B cell (primary cell): ENCODE data around the gene KRTAP19-2. TPM values are rescaled to one million over a fixed set of nuclear protein-coding genes. Genes with fewer than 3 reads are reported as not detected.

Source experiments
- ATAC-seq: fragments of 200-7000 bp; cut with Tn5 transposase; one replicate; pipeline ENCODE4 v1.10.0; 2021; ENCODE audit warnings: low read depth, mild to moderate bottlenecking, moderate number of reproducible peaks, moderate library complexity
- CTCF ChIA-PET: fragments of 350-600 bp; sonication (Branson Sonifier 250); formaldehyde crosslinking; loops from one replicate; lab custom pipeline; 2021; ENCODE audit warnings: antibody characterized with exemption, inconsistent platforms; lab: Charles Lee
- POLR2A ChIA-PET: fragments of 350-600 bp; sonication (Branson Sonifier 250); formaldehyde crosslinking; loops from one replicate; lab custom pipeline; 2021; ENCODE audit warnings: antibody characterized with exemption; lab: Charles Lee
- DNase-seq: peaks from one replicate; pipeline ENCODE4 v3.0.0; 2013
- H2AFZ ChIP-seq: 2 replicates; pipeline ENCODE4 v1.6.1; 2012; ENCODE audit warnings: mild to moderate bottlenecking, low read depth, low read length; ENCODE audit not compliant: insufficient read depth, poor library complexity, severe bottlenecking
- H3K27ac ChIP-seq, 2 donors: 1 replicate in 1 of 2; 2 replicates in 1 of 2; pipeline ENCODE4 v1.5.1; 2012 to 2013; ENCODE audit warnings: low read length in 2 of 2, mild to moderate bottlenecking in 2 of 2, moderate library complexity in 1 of 2
- H3K27me3 ChIP-seq, 4 experiments: fragments of 200-600 bp in 1 of 4; sonication (generic) in 1 of 4; replicated peaks in 1 of 4; 1 replicate in 2 of 4; 2 replicates in 2 of 4; pipeline versions ENCODE4 v1.6.1 to v1.7.0; 2013 to 2016; ENCODE audit warnings: low read length in 3 of 4, mild to moderate bottlenecking in 2 of 4, mixed read lengths in 1 of 4, moderate library complexity in 1 of 4; ENCODE audit not compliant: insufficient read depth in 4 of 4, control insufficient read depth in 3 of 4; ENCODE audit errors: control extremely low read depth in 1 of 4
- H3K36me3 ChIP-seq, 2 experiments: replicated peaks in 1 of 2; 1 replicate in 1 of 2; 2 replicates in 1 of 2; pipeline versions ENCODE4 v1.6.1 to v1.7.1; 2013; ENCODE audit warnings: low read length in 1 of 2; ENCODE audit not compliant: insufficient read depth in 2 of 2, control insufficient read depth in 1 of 2; ENCODE audit errors: control extremely low read depth in 1 of 2, extremely low read depth in 1 of 2
- H3K4me1 ChIP-seq, 2 donors: fragments of 200-600 bp in 1 of 2; sonication (generic) in 1 of 2; 1 replicate in 1 of 2; 2 replicates in 1 of 2; pipeline versions ENCODE4 v1.5.1 to v1.6.1; 2013 to 2017; ENCODE audit warnings: low read length in 2 of 2; ENCODE audit not compliant: control insufficient read depth in 2 of 2, insufficient read depth in 2 of 2
- H3K4me2 ChIP-seq: replicated peaks from 2 replicates; pipeline ENCODE3; 2012; ENCODE audit warnings: mild to moderate bottlenecking, low read depth, low read length; ENCODE audit not compliant: poor library complexity, severe bottlenecking
- H3K4me3 ChIP-seq, 5 experiments: fragments of 200-600 bp in 1 of 5; sonication (generic) in 1 of 5; 1 replicate in 3 of 5; 2 replicates in 2 of 5; pipeline versions ENCODE4 v1.5.1 to v1.7.0; 2011 to 2016; ENCODE audit warnings: low read length in 4 of 5, mild to moderate bottlenecking in 4 of 5, low read depth in 2 of 5, control low read depth in 1 of 5, moderate library complexity in 1 of 5; ENCODE audit not compliant: insufficient read depth in 1 of 5; ENCODE audit errors: control extremely low read depth in 1 of 5, extremely low read depth in 1 of 5
- H3K79me2 ChIP-seq: fragments of 200-600 bp; sonication (generic); one replicate; pipeline ENCODE4 v1.6.0; 2016; ENCODE audit warnings: low read length; ENCODE audit not compliant: control insufficient read depth, insufficient read depth
- H3K9ac ChIP-seq: fragments of 200-600 bp; sonication (generic); 2 replicates; pipeline ENCODE4 v1.6.1; 2017; ENCODE audit warnings: mild to moderate bottlenecking, low read length, moderate library complexity
- H3K9me3 ChIP-seq, 3 donors: one replicate each; pipeline versions ENCODE4 v1.6.1 to v1.7.1; 2013; ENCODE audit warnings: low read length in 2 of 3; ENCODE audit not compliant: control insufficient read depth in 2 of 3, insufficient read depth in 1 of 3; ENCODE audit errors: control extremely low read depth in 1 of 3
- H4K20me1 ChIP-seq: 2 replicates; pipeline ENCODE4 v1.6.0; 2012; ENCODE audit warnings: mild to moderate bottlenecking, low read length; ENCODE audit not compliant: insufficient read depth, control insufficient read depth, poor library complexity, severe bottlenecking
- H3K27ac Mint-ChIP-seq: one replicate; pipeline ENCODE4 v1.8.0; 2021; ENCODE audit warnings: mixed read lengths
- H3K27me3 Mint-ChIP-seq: one replicate; pipeline ENCODE4 v1.8.0; 2021; ENCODE audit warnings: mixed read lengths
- H3K4me1 Mint-ChIP-seq: one replicate; pipeline ENCODE4 v1.8.0; 2021; ENCODE audit warnings: mixed read lengths
- H3K4me3 Mint-ChIP-seq: one replicate; pipeline ENCODE4 v1.8.0; 2021; ENCODE audit warnings: mixed read lengths
- H3K9me3 Mint-ChIP-seq: one replicate; pipeline ENCODE4 v1.8.0; 2022; ENCODE audit warnings: mixed read lengths; ENCODE audit not compliant: insufficient read depth
- EZH2 ChIP-seq: IDR thresholded peaks from 2 replicates; pipeline ENCODE4 v1.6.1; 2012; ENCODE audit warnings: borderline replicate concordance, low read depth, mild to moderate bottlenecking, moderate library complexity, low read length; ENCODE audit not compliant: insufficient read depth, poor library complexity, severe bottlenecking
- WGBS: methylation state at CpG from one replicate; pipeline ENCODE4 v1.1.5; 2013; ENCODE audit warnings: missing lambda C conversion rate; ENCODE audit not compliant: insufficient coverage; 5-methylcytosine and 5-hydroxymethylcytosine counted together
- intact Hi-C: fragments of 100-400 bp; cut with micrococcal nuclease; formaldehyde crosslinking; loops from one replicate; pipeline ENCODE4 v1.10.0; 2022
- polyA plus RNA-seq: library from polyadenylated mRNA; depleted of rRNA; stranded (reverse); fragments of >200 nt; gene quantifications from 2 replicates; pipeline ENCODE4 v1.2.3, GENCODE V29; 2012
- total RNA-seq, 2 donors: library from RNA; stranded (reverse); fragments of 120-200 nt in 1 of 2; gene quantifications; 1 replicate in 1 of 2; 2 replicates in 1 of 2; pipeline versions ENCODE4 v1.2.3 to v1.2.4, GENCODE V29; 2013 to 2022
- TF ChIP-seq, protein P1 (sequence below): fragments of 200-600 bp; IDR thresholded peaks from one replicate; pipeline ENCODE4 v1.8.0; 2022; ENCODE audit warnings: antibody characterized with exemption, mild to moderate bottlenecking

KRTAP19-2 gene
- total and polyA plus RNA-seq, 2 donors (not counting 1 experiment from before 2014, with no cell fraction given) = not detected

DNA sequence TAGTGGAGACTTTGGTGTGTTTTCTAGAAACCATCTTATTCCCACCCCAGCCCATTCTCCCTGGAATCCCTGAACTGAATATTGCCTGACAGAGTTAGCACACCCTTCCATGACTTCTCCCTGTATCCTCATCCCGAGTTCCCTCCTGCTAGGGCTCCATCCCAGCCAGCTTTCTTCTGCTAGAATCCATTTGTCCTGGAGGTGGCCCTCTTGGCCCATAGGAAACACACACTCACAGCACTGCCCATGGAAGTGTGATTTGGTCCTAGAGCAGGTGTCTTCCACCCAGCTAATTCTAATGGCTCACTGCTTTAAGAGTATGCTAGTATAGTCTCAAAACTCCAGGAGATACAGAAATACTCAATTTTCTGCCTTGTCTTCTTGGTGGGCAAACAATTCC lies 43.0 kb downstream of the KRTAP19-2 start:
- Histone ChIP-seq H3K9me3 (no peaks in the 10 kb centered on the region), H3K4me3 (no peak overlapping the region), H2AFZ (no peak overlapping the region), H3K4me2 (no peak overlapping the region), H3K27me3 (no peaks in the 10 kb centered on the region), H3K79me2 (no peaks in the 10 kb centered on the region), H3K4me1 (no peaks in the 10 kb centered on the region), H3K27ac (no peak overlapping the region), H3K36me3 (no peaks in the 10 kb centered on the region), H4K20me1 (no peaks in the 10 kb centered on the region), H3K9ac (no peak overlapping the region)
- ChIA-PET POLR2A (no interaction called here), CTCF (no interaction called here)
- peaks cover 2% of the 10 kb centered on the region for H3K9me3 Mint-ChIP-seq
- TF ChIP-seq EZH2 = no peak
- TF ChIP-seq, protein P1, sequence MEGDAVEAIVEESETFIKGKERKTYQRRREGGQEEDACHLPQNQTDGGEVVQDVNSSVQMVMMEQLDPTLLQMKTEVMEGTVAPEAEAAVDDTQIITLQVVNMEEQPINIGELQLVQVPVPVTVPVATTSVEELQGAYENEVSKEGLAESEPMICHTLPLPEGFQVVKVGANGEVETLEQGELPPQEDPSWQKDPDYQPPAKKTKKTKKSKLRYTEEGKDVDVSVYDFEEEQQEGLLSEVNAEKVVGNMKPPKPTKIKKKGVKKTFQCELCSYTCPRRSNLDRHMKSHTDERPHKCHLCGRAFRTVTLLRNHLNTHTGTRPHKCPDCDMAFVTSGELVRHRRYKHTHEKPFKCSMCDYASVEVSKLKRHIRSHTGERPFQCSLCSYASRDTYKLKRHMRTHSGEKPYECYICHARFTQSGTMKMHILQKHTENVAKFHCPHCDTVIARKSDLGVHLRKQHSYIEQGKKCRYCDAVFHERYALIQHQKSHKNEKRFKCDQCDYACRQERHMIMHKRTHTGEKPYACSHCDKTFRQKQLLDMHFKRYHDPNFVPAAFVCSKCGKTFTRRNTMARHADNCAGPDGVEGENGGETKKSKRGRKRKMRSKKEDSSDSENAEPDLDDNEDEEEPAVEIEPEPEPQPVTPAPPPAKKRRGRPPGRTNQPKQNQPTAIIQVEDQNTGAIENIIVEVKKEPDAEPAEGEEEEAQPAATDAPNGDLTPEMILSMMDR = no peak
- DNase-seq (no peak), ATAC-seq (no peak)
- 100% methylated on average over 1 of the region's 1 CpG for WGBS
- no peaks in the 10 kb centered on the region for H3K4me1 Mint-ChIP-seq
- intact Hi-C loops = no loop called here
- H3K27me3 Mint-ChIP-seq = no peaks in the 10 kb centered on the region
- H3K4me3 Mint-ChIP-seq = no peak overlapping the region
- H3K27ac Mint-ChIP-seq = no peak overlapping the region

DNA sequence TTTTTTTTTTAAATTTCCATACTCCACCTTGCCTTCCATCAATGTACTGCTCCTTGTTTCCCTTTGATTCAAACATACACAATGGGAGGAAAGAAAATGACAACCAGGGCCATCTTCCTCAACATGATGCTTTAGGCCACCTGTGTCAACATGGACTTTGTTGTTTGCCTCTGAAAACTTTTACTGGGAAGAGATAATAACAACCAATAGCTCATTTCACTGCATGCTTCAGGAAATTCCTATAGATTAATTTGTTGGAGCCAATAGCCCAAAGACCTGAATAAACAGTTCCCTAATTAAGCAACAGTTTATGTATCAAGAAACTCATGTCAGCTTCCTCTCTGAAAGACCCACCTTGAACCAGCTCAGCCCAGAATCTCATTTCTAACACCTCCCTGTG lies 44.0 kb downstream of the KRTAP19-2 start:
- Histone ChIP-seq H3K4me1 (no peaks in the 10 kb centered on the region), H2AFZ (no peak overlapping the region), H3K79me2 (no peaks in the 10 kb centered on the region), H3K4me2 (no peak overlapping the region), H3K27me3 (no peaks in the 10 kb centered on the region), H3K4me3 (no peak overlapping the region), H3K27ac (no peak overlapping the region), H3K9me3 (no peaks in the 10 kb centered on the region), H4K20me1 (no peaks in the 10 kb centered on the region), H3K36me3 (no peaks in the 10 kb centered on the region), H3K9ac (no peak overlapping the region)
- Mint-ChIP-seq H3K4me1 (no peaks in the 10 kb centered on the region), H3K9me3 (peaks cover 2% of the 10 kb centered on the region), H3K27me3 (no peaks in the 10 kb centered on the region), H3K27ac (no peak overlapping the region), H3K4me3 (no peak overlapping the region)
- ChIA-PET CTCF (no interaction called here), POLR2A (no interaction called here)
- DNase-seq = no peak
- intact Hi-C loops = no loop called here
- ATAC-seq = no peak
- TF ChIP-seq, protein P1 = no peak
- no peak for TF ChIP-seq EZH2
